NCI-H187 (cell line): ENCODE measurements around the gene DYNC1I1.

ENCODE experiments used
- DNase-seq, 2 experiments: peaks; one replicate each; lab custom pipeline; 2025; lab: John Stamatoyannopoulos, UW

The DYNC1I1 gene

GRCh38 chr7:95772298-95772770, at the start of gene DYNC1I1:
TSS of gene DYNC1I1 (plus strand) at chr7:95772554. CDS start at chr7:95804730, 32,176 bp downstream.
- DNase-seq: peak in 1 of 2 experiments; percentile 16

DNA sequence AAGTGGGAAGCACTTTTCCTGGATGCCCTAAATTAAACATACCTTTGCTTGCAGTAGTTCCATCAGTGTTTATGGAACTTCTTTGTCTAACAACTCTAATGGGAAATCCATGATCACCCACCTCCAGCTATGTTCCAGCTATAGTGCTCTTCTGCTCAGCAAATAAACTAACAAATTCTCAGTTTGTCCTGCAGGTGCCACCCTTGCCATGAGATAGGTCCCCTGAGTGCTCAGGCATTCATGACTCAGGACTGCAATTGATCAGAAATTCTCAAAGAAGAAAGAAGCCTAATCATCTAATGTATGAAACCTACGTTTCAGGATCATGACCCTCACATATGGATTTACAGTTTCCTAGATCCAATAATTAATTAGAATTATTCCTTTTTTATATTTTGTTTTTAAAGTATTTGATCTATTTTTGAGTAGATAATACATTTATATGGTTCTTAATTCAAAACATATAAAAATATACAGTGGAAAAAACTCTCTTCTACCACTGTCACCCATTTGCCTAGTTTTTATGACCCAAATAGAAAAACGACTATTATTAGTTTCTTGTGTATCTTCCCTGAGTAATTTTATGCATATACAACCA, 48.7 kb upstream of the DYNC1I1 start:
- peak; percentile 33 to 47 for DNase-seq

DNA sequence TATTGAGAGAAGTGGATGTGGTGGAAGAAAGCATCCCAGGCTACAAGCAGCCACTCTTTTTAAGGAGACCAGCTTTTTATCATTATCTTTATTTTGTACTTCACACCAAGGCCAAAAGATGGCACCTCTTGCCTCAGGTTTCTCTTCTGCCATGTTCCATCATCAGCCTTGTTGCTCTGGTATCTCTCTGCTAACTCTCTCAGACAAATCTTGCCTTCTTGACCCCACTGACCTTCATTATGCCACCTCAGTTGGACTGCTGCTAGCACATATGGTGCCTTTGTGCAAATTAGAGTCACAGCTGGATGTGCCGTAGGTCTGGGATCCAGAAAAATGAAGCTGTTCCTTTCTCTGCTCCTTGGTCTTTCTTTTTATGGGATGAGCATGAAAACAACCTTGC, 47.1 kb upstream of the DYNC1I1 start:
- no peak for DNase-seq

DNA sequence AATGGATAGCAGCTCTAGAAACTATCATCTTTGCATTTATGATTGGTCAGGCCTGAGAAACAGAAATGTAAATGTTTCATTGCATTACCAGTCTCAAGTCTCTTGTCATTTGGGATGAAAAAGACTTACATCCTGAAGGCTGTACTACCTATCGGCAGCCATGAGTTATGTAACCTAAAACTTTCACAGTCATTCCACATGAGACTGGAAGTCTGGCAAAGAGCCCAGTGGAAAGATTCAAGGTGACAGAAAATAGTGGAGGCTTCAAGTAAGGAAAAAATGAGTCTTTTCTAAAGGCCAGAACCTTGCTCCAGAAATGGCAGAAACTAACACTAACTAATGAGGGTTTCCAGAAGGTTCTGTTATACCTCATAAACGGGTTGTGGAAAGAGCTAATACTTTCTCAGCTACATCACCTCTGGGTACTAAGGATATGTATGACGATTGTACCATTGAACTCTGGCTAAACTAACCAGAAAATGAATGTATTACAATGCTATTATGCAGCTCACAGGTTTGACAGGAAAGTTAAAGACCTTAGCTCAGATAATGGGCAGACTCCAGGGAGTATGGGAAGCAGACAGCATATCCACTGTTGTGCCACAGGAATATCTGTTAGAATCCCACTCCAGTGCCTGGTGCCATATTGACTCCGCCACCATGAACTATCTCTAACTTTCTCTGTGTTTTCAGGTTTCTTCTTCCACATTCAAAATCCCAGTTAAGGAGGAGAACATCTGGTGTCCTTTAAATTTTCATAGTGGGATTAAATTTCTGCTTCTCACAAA, 41.7 kb upstream of the DYNC1I1 start:
- DNase-seq: no peak

- no peak for DNase-seq
Measured at GRCh38 chr7:95736635-95737034, 35.7 kb upstream of the DYNC1I1 start.

GRCh38 chr7:95737828-95738505, 34.4 kb upstream of the DYNC1I1 start:
- no peak for DNase-seq

- DNase-seq: no peak
Measured at GRCh38 chr7:95749044-95749443, 23.3 kb upstream of the DYNC1I1 start.

DNA sequence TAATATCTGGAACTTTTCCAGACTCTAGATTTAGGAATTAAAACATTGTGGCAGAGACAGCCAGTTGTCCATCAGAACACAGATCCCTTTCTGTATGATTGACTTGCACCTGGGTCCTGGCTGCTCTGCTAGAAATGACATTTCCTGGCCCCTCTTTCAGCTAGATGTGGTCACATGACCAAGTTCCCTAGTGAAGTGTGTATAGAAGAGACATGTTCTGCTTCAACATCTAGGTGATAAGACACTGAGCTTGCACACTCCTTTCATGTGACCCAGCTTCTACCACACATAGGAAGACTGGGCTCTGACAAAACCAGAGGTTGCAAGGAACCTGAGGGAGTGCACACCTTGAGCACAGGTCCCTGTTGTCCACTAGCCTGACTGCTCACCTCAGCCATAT, 22.8 kb upstream of the DYNC1I1 start:
- DNase-seq: no peak

- no peak for DNase-seq
Measured at GRCh38 chr7:95753440-95753839, 18.9 kb upstream of the DYNC1I1 start.

DNA sequence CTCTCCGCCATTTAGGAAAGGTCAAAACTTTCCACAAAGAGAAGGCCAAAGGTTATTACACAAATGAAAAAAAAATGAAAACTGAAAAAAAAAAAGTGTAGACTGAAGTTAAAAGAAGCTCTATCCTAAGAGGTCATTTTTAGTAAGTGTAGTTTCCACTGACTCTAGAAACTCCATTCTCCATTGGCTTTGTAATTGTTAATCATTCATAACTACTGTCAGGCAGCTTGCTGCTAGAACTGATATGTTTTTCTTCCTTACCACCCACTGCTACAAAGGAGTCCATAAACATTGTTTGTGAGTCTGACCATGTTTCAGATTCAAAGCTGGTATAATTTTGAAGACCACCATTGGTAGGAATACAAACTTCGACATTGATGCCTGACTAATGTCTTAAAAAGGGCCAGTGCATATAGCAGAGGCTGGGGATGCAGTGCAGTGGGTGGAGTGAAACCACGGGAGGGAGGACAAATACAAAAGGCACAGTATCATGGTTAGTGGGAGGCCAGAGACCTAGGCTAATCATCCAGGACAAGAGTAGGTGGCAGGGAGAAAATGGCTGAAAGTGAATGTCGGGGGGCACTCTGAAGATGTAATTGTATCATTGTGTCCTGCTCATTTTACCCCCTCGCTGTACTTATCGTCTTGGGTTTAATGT, 16.9 kb upstream of the DYNC1I1 start:
- no peak for DNase-seq

DNA sequence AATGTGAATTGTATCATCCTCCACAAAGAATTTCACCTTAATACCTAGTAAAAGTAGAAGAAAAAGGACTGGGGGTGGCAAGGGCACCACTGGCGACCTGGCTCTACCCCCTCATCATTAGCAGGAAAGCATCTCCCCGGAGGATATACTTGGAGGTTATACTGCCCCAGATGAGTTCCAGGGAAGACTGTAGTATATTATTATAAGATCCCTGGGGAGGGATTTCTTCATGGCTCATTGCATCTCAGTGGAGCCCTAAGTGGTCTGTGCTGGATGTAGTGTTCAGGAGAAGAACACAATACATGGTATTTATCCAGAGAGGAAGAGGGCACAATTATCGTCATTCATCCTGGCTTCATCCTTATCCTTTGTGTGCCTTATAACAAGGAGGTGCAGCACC, 14.2 kb upstream of the DYNC1I1 start:
- peak; percentile 75 to 97 for DNase-seq

DNA sequence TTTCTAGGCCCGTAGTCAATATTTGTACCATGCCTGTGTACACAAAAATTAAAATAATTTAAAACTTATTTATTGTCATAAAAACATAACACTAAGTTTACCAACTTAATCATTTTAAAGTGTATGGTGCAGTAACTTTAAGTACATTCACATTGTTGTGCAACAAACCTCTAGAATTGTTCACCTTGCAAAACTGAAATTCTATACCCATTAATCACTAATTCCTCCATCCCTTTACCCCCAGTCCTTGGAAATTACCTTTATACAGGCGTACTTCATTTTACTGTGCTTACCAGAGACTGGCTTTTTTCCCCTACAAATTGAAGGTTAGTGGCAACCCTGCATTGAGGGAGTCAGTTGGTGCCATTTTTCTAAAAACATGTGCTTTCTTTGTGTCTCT, 6.3 kb upstream of the DYNC1I1 start:
- DNase-seq: no peak

- DNase-seq: no peak
Measured at GRCh38 chr7:95766657-95767056, 5.7 kb upstream of the DYNC1I1 start.

GRCh38 chr7:95772771-95773581, 622 bp downstream of the DYNC1I1 start:
- DNase-seq: no peak

- DNase-seq: no peak
Measured at GRCh38 chr7:95776561-95777185, 4.3 kb downstream of the DYNC1I1 start.

DNA sequence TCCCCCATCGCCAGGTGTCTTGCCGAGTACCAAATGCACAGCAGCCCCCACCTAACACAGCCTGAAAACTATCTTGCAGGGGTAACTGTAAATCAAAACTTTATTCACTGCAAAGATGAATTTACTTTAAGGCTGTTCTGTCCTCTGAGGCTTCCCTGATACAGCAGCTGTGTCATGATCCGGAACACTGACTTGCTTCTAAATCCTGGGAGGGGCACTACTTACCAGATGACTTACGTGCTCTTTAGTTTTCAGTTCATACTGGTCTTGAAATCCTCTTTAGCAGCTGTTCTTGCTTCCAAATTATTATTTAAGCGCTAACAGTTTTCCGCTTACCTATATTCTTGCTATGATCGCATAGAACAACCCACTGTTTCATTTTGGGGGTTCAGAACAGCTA, 4.9 kb downstream of the DYNC1I1 start:
- no peak for DNase-seq

DNA sequence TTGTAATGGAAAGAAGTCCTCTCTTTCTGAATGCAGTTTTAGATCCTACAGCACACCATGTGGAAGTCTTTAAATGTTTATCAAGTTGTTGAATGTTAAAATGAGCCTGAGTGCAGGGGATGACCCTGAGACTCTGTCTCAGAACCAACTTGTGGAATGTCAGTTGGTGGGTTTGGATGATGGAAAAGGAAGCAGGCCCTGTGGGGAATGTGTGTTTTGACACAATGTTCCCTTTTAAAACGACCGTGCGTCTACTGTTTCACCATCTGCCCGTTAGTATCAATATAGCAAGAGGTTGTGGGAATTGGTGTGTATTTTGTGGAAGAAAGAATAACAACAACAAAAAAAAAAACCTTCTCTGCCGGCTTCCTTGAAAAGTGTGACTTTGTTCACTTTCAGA, 8.3 kb downstream of the DYNC1I1 start:
- no peak for DNase-seq

- no peak for DNase-seq
Measured at GRCh38 chr7:95781961-95782586, 9.7 kb downstream of the DYNC1I1 start.

- DNase-seq: no peak
Measured at GRCh38 chr7:95784796-95785195, 12.4 kb downstream of the DYNC1I1 start.

DNA sequence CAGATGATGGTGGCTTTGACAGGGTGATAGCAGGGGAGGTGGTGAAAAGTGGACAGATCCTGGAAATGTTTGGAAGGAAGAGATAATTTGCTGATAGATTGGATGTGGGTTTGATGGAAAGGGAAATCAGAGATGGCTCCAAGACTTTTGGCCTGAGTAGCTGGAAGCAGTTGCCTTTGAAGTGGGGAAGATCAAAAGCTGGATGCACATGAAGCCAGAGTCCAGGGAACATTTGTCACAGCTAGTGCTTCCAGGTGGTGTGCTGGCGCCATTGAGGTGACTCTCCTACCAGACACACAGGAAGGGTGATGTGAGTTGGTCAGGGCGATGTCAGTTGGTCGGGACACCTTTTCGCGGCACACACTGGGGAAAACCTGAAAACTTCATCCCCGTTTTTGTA, 15.9 kb downstream of the DYNC1I1 start:
- DNase-seq: no peak

DNA sequence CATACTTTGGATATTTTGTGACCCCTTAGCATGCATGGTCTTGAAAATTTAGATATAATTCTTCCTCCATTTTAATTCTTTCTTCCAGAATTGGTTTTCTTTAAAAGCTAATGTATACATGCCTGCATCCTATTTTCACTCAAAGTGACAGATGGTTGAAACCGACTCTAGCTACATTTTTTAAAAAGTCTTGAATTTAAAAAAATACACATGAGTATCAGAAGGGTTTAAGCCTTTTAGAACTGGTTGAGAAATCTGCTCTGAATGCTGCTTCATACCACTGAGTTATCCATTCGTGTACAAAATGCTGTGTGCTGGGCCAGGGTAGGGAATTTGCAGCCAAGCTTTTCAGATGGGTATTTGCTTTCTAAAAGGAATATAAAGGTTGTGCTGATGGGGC, 16.5 kb downstream of the DYNC1I1 start:
- DNase-seq: no peak
